ENCODE results near the gene EPX. TPM values are rescaled to one million over a fixed set of nuclear protein-coding genes. Genes with fewer than 3 reads are reported as not detected.

EPX gene
- total RNA-seq, 6 experiments from 2014 or later = 0.07 TPM; not detected in 5

GRCh38 chr17:58238147-58238634 lies 45.7 kb downstream of the EPX start, which contains the start of gene LPO:
TSS of gene LPO (plus strand) at chr17:58238584. CDS start at chr17:58242980, 4,396 bp downstream.
- H3K27me3 ChIP-seq = no peaks in the 10 kb centered on the region
- WGBS (ENCODE audit: insufficient coverage, low coverage, low lambda C conversion rate, missing lambda C conversion rate) = 56% methylated on average over 5 of the region's 5 CpGs
- H3K36me3 ChIP-seq = no peaks in the 10 kb centered on the region
- TF ChIP-seq CTCF (IDR thresholded peaks at IDR 0.05) = no peak
- no peak for TF ChIP-seq POLR2A (IDR thresholded peaks at IDR 0.05)
- no peak for DNase-seq
- H3K4me1 ChIP-seq = no peaks in the 10 kb centered on the region
- intact Hi-C loops (cut with DNase I) = no loop called here
- no peaks in the 10 kb centered on the region for H3K9me3 ChIP-seq
- H3K4me3 ChIP-seq = no peak within 1 kb of the TSS
- ATAC-seq = no peak
- H3K27ac ChIP-seq = no peak within 1 kb of the TSS

- DNase-seq (no peak), ATAC-seq (no peak)
- H3K27ac ChIP-seq = no peak overlapping the region
- no peaks in the 10 kb centered on the region for H3K27me3 ChIP-seq
- H3K36me3 ChIP-seq = no peaks in the 10 kb centered on the region
- H3K4me1 ChIP-seq = no peaks in the 10 kb centered on the region
- H3K9me3 ChIP-seq = no peaks in the 10 kb centered on the region
- H3K4me3 ChIP-seq = no peak overlapping the region
- 60% methylated on average over 1 of the region's 1 CpG for WGBS (ENCODE audit: insufficient coverage, low coverage, low lambda C conversion rate, missing lambda C conversion rate)
- TF ChIP-seq CTCF (IDR thresholded peaks at IDR 0.05) (no peak), POLR2A (IDR thresholded peaks at IDR 0.05) (no peak)
- intact Hi-C loops (cut with DNase I) = no loop called here
Measured at GRCh38 chr17:58239987-58240386, 47.5 kb downstream of the EPX start.

GRCh38 chr17:58242171-58242784 lies 49.8 kb downstream of the EPX start:
- ATAC-seq (no peak), DNase-seq (no peak)
- Histone ChIP-seq H3K27me3 (no peaks in the 10 kb centered on the region), H3K4me3 (no peak overlapping the region), H3K9me3 (no peaks in the 10 kb centered on the region), H3K4me1 (no peaks in the 10 kb centered on the region), H3K36me3 (no peaks in the 10 kb centered on the region), H3K27ac (no peak overlapping the region)
- TF ChIP-seq POLR2A (IDR thresholded peaks at IDR 0.05) (no peak), CTCF (IDR thresholded peaks at IDR 0.05) (no peak)
- 16% methylated on average over 4 of the region's 4 CpGs for WGBS (ENCODE audit: insufficient coverage, low coverage, low lambda C conversion rate, missing lambda C conversion rate)
- intact Hi-C loops (cut with DNase I) = no loop called here

- H3K27ac ChIP-seq = no peak overlapping the region
- no peak overlapping the region for H3K4me3 ChIP-seq
- TF ChIP-seq CTCF (IDR thresholded peaks at IDR 0.05) = no peak
- no peak for TF ChIP-seq POLR2A (IDR thresholded peaks at IDR 0.05)
- ATAC-seq = no peak
- intact Hi-C loops (cut with DNase I) = no loop called here
- H3K27me3 ChIP-seq = no peaks in the 10 kb centered on the region
- H3K9me3 ChIP-seq = no peaks in the 10 kb centered on the region
- WGBS (ENCODE audit: insufficient coverage, low coverage, low lambda C conversion rate, missing lambda C conversion rate) = 69% methylated on average over 5 of the region's 6 CpGs
- no peaks in the 10 kb centered on the region for H3K36me3 ChIP-seq
- peaks cover 0 to 5% (median 1%) of the 10 kb centered on the region in 4 donors for H3K4me1 ChIP-seq
- DNase-seq = no peak
Measured at GRCh38 chr17:58244963-58245362, 52.4 kb downstream of the EPX start.

All from right lobe of liver (tissue), 6 donors.